ENCODE measurements around the gene SDK1. TPM values are rescaled to one million over a fixed set of nuclear protein-coding genes. Genes with fewer than 3 reads are reported as not detected.

SDK1 gene
- total RNA-seq, 1 donor from 2014 or later = 0.53 TPM

DNA sequence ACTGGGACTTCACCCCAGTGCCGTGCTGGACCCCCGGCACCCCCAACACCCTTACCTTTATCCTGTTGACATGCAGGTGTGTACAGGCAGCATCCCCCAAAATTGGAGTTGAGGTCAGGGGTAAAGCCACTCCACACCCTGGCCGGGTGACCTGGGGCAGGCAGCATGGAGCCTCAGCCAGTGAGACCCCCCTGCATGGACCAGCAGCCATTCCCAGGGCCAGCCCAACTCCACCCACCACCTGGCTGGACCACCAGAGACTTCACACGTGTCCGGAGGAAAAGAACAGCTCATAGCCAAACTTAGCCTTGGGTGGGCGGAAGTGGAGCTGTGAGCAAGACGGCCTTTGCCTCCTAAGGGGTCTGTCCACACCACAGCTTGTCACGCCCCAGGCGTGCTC is 968.0 kb downstream of the SDK1 start:
- DNase-seq (ENCODE audit: low spot score) (peak; percentile 29), ATAC-seq (no peak)

DNA sequence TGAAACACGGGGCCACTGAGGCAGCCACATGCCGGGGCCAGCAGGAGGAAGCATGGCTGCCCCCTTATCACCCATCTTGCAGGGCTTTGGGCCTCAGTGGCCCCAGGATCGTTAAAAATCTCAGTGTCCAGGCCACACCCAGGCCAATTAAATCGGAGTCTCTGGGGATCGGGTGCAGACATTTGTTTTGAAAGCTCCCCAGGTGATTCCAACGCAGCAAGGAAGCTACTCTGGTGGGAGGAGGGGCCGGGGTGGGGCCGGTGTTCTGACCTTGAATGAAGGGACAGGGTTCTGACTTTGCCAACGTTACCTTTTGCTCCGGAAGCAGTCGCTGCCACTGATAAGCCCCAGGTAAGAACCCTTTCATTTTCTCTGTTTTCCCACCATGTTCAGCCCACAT is 968.7 kb downstream of the SDK1 start:
- DNase-seq (ENCODE audit: low spot score) (no peak), ATAC-seq (no peak)

- peak; percentile 38 for DNase-seq (ENCODE audit: low spot score)
- no peak for ATAC-seq
Measured at GRCh38 chr7:4270268-4270667, 969.2 kb downstream of the SDK1 start.

- no peak for ATAC-seq
Measured at GRCh38 chr7:4270941-4271715, 970.1 kb downstream of the SDK1 start.

GRCh38 chr7:4271716-4272015 is 970.6 kb downstream of the SDK1 start:
- ATAC-seq (no peak), DNase-seq (ENCODE audit: low spot score) (no peak)

More at GRCh38 chr7:4270941-4271715, 970.1 kb downstream of the SDK1 start:
- DNase-seq (ENCODE audit: low spot score) = peak; percentile 15

GRCh38 chr7:4272141-4272540 is 971.1 kb downstream of the SDK1 start:
- no peak for ATAC-seq
- DNase-seq (ENCODE audit: low spot score) = no peak

- DNase-seq (ENCODE audit: low spot score) = peak; percentile 29
Measured at GRCh38 chr7:4273566-4274230, 972.6 kb downstream of the SDK1 start.

GRCh38 chr7:4274286-4274685 is 973.2 kb downstream of the SDK1 start:
- ATAC-seq (no peak), DNase-seq (ENCODE audit: low spot score) (peak; percentile 23)

More at GRCh38 chr7:4273566-4274230, 972.6 kb downstream of the SDK1 start:
- ATAC-seq = no peak

DNA sequence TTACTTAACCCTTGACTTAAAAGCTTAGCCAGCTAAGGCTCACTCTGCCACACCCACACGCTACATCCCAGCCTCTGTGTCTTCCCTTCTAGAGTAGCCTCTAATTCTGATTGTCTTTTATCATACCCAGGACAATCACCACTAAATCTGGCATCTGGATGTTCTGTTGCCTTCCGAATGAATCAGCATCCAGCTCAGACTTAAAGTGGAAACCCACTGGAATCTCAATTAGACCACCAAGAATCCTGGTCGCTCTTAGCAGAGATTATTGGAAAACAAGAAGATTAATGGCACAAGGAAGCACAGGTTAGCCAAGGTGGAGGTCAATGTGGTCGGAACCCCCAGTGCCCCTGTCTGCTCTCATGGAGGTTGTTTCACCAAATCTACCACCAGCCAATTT is 976.9 kb downstream of the SDK1 start:
- ATAC-seq (no peak), DNase-seq (ENCODE audit: low spot score) (no peak)

GRCh38 chr7:4279216-4279615 is 978.2 kb downstream of the SDK1 start:
- ATAC-seq = peak; percentile 87
- no peak for DNase-seq (ENCODE audit: low spot score)

GRCh38 chr7:4281231-4281993 is 980.4 kb downstream of the SDK1 start:
- ATAC-seq (no peak), DNase-seq (ENCODE audit: low spot score) (no peak)

GRCh38 chr7:4282434-4283223 is 981.6 kb downstream of the SDK1 start:
- DNase-seq (ENCODE audit: low spot score) (no peak), ATAC-seq (no peak)

DNA sequence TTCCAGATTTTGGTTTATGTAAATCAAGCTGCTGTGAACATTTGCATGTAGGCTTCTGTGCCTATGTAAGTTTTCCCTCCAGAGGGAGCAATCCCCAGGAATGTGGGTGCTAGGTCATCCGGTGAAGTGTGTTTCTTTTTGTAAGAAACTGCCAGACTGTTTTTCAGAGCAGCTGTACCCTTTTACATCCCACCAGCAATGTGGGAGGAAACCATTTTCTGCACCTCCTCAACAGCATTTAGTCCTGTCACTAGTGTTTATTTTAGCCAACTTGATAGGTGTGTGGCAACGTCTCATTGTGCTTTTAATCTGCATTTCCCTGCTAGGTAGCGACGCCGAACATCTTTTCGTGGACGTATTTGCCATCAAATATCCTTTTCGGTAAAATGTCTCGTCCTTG is 985.3 kb downstream of the SDK1 start:
- ATAC-seq = no peak
- no peak for DNase-seq (ENCODE audit: low spot score)

GRCh38 chr7:4288791-4289394 is 987.8 kb downstream of the SDK1 start:
- no peak for ATAC-seq
- DNase-seq (ENCODE audit: low spot score) = no peak

GRCh38 chr7:4297165-4297917 is 996.3 kb downstream of the SDK1 start:
- ATAC-seq (no peak), DNase-seq (ENCODE audit: low spot score) (no peak)

DNA sequence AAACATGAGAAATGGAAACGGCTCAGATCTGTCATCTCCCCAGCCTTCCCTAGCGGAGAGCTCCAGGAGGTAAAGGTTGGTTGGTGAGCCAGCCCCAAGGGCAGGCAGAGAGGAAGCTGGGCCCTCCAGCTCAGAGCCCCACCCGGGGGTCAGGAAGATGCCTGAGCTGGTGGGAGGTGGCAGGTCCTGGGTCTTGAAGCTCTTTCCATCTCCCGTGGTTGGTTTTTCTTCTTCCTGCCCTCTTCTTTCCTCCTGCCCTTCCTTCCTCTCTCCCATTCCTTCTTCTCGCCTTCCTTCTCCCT is 996.8 kb downstream of the SDK1 start:
- DNase-seq (ENCODE audit: low spot score) = no peak
- ATAC-seq = no peak

DNA sequence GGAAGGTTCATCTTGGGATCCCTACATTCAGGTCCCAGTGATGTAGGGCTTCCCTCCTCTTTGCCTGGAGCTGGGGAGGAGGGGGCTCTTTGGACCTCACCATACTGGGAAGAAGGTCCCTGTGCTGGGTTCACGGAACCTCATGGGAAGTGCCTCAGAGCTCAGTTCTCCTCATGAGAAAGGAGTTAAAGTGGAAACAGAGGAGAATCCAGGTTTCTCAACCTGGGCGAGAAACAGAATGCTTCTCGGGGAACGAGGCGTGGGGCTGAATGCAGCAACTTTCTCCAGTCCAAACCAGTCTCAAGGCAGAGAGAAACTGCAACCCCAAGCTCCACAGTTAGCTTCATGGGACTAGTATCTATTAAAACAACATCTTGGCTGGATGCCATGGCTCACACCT is 998.4 kb downstream of the SDK1 start:
- no peak for ATAC-seq
- DNase-seq (ENCODE audit: low spot score) = no peak

- no peak for DNase-seq (ENCODE audit: low spot score)
- ATAC-seq = no peak
Measured at GRCh38 chr7:4302203-4302905, 1001.3 kb downstream of the SDK1 start.
